Mammary epithelial cell (primary cell): ENCODE measurements around the gene CSF2RB.

Experiments
- EZH2 ChIP-seq: IDR thresholded peaks from 2 replicates; pipeline ENCODE4 v1.6.1; 2012; ENCODE audit warnings: low read length, inconsistent platforms, borderline replicate concordance
- TF ChIP-seq, protein P1 (sequence below), 2 donors: IDR thresholded peaks in 1 of 2; conservative IDR thresholded peaks in 1 of 2; 2 replicates each; pipeline ENCODE4 v1.5.1; 2011 to 2012; ENCODE audit warnings: inconsistent platforms in 2 of 2, low read length in 2 of 2, mild to moderate bottlenecking in 2 of 2, control low read depth in 1 of 2, low read depth in 1 of 2; ENCODE audit not compliant: insufficient read depth in 1 of 2; ENCODE audit errors: extremely low read depth in 1 of 2

DNA sequence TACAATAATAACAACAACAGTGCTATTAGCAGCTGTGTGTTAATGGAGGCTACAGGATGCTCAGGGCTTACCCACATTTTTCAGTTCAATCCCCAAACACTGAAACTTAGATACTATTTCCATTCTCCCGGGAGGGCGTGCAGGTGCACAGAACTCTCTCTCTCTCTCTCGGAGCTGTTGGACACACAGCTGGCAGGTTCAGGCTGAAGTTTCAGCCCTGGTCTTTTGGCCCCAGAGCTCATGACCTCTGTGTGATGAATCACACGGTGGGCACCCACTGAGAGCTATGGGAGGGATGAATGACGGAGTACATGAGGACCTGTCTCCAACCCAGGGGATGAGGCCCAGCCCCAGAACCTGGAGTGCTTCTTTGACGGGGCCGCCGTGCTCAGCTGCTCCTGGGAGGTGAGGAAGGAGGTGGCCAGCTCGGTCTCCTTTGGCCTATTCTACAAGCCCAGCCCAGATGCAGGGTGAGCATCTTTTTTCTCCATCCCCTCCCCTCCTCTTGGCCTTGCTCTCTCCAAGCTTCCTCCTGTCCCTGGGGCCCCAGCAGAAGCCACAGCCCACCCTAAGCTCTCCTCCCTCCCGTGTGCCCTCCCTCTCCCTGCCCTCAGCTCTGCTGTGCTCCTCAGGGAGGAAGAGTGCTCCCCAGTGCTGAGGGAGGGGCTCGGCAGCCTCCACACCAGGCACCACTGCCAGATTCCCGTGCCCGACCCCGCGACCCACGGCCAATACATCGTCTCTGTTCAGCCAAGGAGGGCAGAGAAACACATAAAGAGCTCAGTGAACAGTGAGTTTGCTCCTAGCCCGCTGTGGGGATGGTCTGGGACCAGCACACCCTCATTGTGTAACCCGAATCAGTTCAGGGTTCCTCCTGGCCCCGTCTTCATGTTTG, 16.9 kb downstream of the CSF2RB start:
- TF ChIP-seq, protein P1, sequence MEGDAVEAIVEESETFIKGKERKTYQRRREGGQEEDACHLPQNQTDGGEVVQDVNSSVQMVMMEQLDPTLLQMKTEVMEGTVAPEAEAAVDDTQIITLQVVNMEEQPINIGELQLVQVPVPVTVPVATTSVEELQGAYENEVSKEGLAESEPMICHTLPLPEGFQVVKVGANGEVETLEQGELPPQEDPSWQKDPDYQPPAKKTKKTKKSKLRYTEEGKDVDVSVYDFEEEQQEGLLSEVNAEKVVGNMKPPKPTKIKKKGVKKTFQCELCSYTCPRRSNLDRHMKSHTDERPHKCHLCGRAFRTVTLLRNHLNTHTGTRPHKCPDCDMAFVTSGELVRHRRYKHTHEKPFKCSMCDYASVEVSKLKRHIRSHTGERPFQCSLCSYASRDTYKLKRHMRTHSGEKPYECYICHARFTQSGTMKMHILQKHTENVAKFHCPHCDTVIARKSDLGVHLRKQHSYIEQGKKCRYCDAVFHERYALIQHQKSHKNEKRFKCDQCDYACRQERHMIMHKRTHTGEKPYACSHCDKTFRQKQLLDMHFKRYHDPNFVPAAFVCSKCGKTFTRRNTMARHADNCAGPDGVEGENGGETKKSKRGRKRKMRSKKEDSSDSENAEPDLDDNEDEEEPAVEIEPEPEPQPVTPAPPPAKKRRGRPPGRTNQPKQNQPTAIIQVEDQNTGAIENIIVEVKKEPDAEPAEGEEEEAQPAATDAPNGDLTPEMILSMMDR (conservative IDR thresholded peaks at IDR 0.05 in 1 of 2, IDR thresholded peaks at IDR 0.05 in 1 of 2; ENCODE audit: extremely low read depth in 1 of 2, insufficient read depth in 1 of 2, low read depth in 1 of 2, low read length in 2 of 2) = no peak
- TF ChIP-seq EZH2 = no peak
